Activated T-cell treated with anti-CD3 and anti-CD28 coated beads, Interleukin-2, amount 50 U/mL, for 72 hours (primary cell): ENCODE data around the gene SIAH1. TPM values are rescaled to one million over a fixed set of nuclear protein-coding genes. Genes with fewer than 3 reads are reported as not detected.
"Not testable (repeated sequence)": the region's sequence is repeated elsewhere in the genome, so short reads cannot be mapped to it uniquely, and the experiment has no call there.

Source experiments
- ATAC-seq, 2 donors: fragments of 150-1000 bp; cut with Tn5 transposase; replicated peaks in 1 of 2; 2 replicates each; pipeline ENCODE4 v1.10.0; 2021; ENCODE audit warnings: moderate library complexity in 2 of 2, mild to moderate bottlenecking in 1 of 2
- DNase-seq, 2 donors: peaks; one replicate each; pipeline ENCODE4 v3.0.0; 2021 to 2022; ENCODE audit warnings: mixed read lengths in 1 of 2
- H3K27ac Mint-ChIP-seq: one replicate; pipeline ENCODE4 v1.8.0; 2022; ENCODE audit warnings: mild to moderate bottlenecking, moderate library complexity, mixed read lengths
- H3K27me3 Mint-ChIP-seq: one replicate; pipeline ENCODE4 v1.8.0; 2022; ENCODE audit warnings: low read depth, mixed read lengths
- H3K36me3 Mint-ChIP-seq, 2 donors: one replicate each; pipeline ENCODE4 v1.8.0; 2022; ENCODE audit warnings: mixed read lengths in 2 of 2, mild to moderate bottlenecking in 1 of 2; ENCODE audit not compliant: insufficient read depth in 2 of 2
- H3K4me1 Mint-ChIP-seq: one replicate; pipeline ENCODE4 v1.8.0; 2022; ENCODE audit warnings: low read depth, mixed read lengths
- H3K4me3 Mint-ChIP-seq, 2 donors: one replicate each; pipeline ENCODE4 v1.8.0; 2022; ENCODE audit warnings: mild to moderate bottlenecking in 2 of 2, mixed read lengths in 2 of 2, moderate library complexity in 2 of 2
- H3K9me3 Mint-ChIP-seq, 2 donors: one replicate each; pipeline ENCODE4 v1.8.0; 2022; ENCODE audit warnings: mixed read lengths in 2 of 2
- total RNA-seq, 2 donors: library from RNA; stranded (reverse); gene quantifications; one replicate each; pipeline ENCODE4 v1.2.3, GENCODE V29; 2022

Gene SIAH1
- total RNA-seq, 2 donors from 2014 or later: 28.2 to 30.4 TPM

DNA sequence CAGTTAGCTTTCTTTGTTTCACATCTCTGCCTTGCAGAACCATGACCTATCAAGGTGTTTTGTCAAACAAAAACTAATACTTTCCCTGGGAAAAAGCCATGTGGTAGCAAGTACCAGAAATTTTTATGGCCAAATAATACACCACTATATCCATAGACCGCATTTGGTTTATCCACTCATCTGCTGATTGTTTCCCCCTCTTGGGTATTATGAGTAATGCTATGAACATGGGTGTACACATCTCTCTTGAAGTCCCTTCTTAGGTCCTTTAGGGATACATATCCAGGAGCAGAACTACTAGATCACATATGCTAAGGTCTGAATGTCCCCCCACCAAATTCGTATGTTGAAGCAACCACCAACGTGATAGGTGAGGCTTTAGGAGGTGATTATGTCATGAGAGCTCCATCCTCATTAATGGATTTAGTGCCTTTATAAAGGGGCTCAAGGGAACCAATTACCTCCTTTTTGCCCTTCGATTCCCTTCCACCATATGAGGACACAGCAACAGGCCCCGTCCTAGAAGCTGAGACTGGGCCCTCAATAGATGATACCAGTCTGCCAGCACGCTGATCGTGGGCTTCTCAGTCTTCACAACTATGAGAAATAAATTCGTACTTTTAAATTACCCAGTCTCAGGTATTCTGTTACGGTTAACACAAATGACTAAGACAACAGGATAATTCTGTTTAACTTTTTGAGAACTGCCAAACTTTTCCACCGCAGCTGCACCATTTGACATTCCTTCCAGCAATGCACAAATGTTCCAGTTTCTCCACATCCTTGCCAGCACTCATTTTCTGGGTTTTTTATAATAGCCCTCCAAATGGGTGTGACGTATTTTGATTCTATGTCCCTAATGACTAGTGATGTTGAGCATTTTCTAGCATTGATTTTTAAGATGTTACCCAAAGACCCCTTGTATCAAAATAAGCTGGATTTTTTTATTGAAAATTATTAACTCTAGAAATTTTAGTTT is 30.0 kb downstream of the SIAH1 start:
- H3K36me3 Mint-ChIP-seq: peaks cover 8 to 22% of the 10 kb centered on the region in 2 donors
- H3K27me3 Mint-ChIP-seq: no peaks in the 10 kb centered on the region
- H3K27ac Mint-ChIP-seq: peak overlapping the region; percentile 23

DNA sequence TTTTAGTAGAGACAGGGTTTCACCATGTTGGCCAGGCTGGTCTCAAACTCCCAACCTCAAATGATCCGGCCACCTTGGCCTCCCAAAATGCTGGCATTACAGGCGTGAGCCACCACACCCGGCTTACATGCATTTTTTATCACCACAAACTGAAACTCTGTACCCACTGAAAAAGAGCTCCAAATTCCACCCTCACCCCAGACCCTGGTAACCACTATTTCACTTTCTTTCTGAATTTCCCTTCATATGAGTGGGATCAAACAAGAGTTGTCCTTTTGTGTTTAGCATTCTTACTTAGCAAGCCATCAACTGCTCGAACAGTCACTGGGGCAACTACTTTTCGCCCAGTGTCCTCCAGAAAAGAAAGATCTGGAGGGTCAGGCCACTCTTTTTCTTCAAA is 30.8 kb downstream of the SIAH1 start:
- H3K27ac Mint-ChIP-seq, H3K4me3 Mint-ChIP-seq, H3K9me3 Mint-ChIP-seq, H3K27me3 Mint-ChIP-seq: not testable (repeated sequence)
- H3K4me1 Mint-ChIP-seq: peaks cover 23% of the 10 kb centered on the region
- DNase-seq: peak in 1 of 2 donors; percentile 28
- peaks cover 8 to 22% of the 10 kb centered on the region in 2 donors for H3K36me3 Mint-ChIP-seq
- peak; percentile 27 to 61 for ATAC-seq

More for the DNA sequence above, 30.0 kb downstream of the SIAH1 start:
- ATAC-seq (no peak), DNase-seq (no peak)
- Mint-ChIP-seq H3K9me3 (no peaks in the 10 kb centered on the region), H3K4me3 (no peak overlapping the region), H3K4me1 (peaks cover 23% of the 10 kb centered on the region)

DNA sequence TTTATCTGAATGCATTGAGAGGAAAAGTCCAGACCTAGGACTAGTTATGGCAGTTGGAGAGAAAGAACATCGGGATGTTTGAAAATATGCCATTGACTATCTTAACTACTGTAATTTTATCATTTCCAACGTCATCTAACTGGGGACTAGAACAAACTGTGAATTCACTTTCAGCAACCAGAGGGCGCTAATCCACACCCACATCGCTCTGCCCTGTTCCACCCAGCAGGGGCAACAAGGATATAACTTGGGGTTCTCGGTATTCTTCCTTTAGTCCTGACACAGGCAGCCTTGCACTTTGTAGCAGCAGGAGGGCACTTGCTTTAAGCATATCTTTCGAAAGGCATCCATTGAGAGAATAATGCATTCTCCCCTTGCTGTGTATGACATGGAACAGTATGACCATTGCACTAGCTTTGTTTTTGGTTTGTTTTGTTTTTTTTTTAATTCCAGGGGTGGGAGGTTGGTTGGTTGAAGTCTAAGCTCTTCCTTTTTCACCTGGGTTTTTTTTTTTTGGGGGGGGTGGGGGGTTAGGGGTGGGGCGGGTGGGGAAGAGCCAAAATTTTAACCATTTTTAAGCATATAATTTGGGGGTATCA is 31.5 kb downstream of the SIAH1 start:
- no peak overlapping the region for H3K4me3 Mint-ChIP-seq
- DNase-seq: peak; percentile 63 to 64

DNA sequence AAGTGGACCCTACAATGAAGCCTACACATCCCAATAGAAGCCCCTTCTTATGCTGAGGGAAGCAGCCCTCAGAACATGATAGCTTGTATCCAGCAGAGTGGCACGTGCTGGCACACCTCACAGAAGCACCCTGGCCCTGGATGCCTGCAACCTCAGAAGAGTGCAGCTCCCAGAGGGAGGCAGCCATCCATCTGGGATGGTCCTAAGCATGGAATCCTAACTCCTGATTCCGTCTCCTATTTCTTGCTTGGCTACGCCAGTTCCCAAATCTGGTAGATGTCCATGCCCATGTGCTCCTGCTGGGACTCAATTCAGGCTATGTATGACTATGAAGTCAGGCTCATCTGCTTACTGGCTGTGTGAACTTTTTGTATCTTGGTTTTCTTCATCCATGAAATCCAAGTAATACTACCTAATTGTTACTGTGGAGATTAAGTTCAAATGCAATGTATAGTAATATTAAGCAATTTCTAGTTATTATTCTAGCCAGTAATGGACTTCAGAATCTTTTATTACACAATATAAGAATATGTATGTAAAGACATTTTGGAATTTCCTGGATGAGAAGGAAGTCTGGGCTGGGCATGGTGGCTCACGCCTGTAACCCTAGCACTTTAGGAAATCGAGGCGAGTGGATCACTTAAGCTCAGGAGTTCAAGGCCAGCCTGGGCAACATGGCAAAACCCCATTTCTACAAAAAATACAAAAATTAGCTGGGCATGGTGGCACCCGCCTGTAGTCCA is 32.4 kb downstream of the SIAH1 start:
- Mint-ChIP-seq H3K27me3 (no peaks in the 10 kb centered on the region), H3K4me1 (peaks cover 23% of the 10 kb centered on the region), H3K27ac (no peak overlapping the region), H3K4me3 (no peak overlapping the region), H3K36me3 (peaks cover 8 to 25% of the 10 kb centered on the region in 2 donors), H3K9me3 (no peaks in the 10 kb centered on the region)
- ATAC-seq (no peak), DNase-seq (no peak)

More for the DNA sequence above, 31.5 kb downstream of the SIAH1 start:
- Mint-ChIP-seq H3K4me1 (peaks cover 23% of the 10 kb centered on the region), H3K9me3 (no peaks in the 10 kb centered on the region), H3K27me3 (no peaks in the 10 kb centered on the region), H3K27ac (peak overlapping the region; percentile 58), H3K36me3 (peaks cover 8 to 23% of the 10 kb centered on the region in 2 donors)
- ATAC-seq: peak; percentile 69 to 74

DNA sequence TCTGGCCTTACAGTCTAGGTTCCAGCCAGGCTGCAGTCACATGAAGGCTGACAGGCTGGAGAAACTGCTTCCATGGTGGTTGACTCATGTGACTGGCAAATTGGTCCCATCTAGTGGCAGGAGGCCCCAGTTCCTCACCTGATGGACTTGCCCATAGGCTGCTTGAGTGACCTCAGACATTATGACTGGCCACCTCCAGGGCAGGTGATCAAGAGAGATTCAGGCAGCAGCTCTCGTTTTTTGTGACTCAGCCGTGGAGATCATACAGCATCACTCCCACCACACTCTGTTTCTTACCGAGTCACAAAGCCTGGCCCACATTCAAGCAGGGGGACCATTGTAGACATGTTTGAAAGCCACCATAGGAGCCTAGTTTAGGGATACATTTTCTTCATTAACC is 34.5 kb downstream of the SIAH1 start:
- Mint-ChIP-seq H3K27me3 (no peaks in the 10 kb centered on the region), H3K27ac (peak overlapping the region; percentile 58), H3K36me3 (peaks cover 8 to 27% of the 10 kb centered on the region in 2 donors), H3K9me3 (no peaks in the 10 kb centered on the region), H3K4me1 (peaks cover 23% of the 10 kb centered on the region), H3K4me3 (no peak overlapping the region)
- ATAC-seq: peak; percentile 69 to 81
- peak; percentile 40 to 44 for DNase-seq

DNA sequence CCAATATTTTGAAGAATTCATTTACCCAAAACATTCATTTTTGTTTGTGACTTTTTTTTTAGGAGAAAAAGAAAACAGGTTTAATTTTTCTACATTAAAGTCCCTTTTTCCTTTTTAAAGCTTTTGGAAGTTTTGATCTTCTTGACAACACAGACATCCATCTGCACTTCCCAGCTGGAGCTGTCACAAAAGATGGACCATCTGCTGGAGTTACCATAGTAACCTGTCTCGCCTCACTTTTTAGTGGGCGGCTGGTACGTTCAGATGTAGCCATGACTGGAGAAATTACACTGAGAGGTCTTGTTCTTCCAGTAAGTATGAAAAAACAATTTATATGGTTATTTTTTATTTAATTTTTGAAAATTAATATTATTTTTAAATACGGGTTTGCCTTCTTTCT is 37.2 kb downstream of the SIAH1 start:
- Mint-ChIP-seq H3K27me3 (no peaks in the 10 kb centered on the region), H3K4me1 (peaks cover under 1% of the 10 kb centered on the region), H3K9me3 (no peaks in the 10 kb centered on the region), H3K27ac (no peak overlapping the region), H3K36me3 (peaks cover 1 to 15% of the 10 kb centered on the region in 2 donors), H3K4me3 (no peak overlapping the region)
- ATAC-seq: no peak
- DNase-seq: no peak

DNA sequence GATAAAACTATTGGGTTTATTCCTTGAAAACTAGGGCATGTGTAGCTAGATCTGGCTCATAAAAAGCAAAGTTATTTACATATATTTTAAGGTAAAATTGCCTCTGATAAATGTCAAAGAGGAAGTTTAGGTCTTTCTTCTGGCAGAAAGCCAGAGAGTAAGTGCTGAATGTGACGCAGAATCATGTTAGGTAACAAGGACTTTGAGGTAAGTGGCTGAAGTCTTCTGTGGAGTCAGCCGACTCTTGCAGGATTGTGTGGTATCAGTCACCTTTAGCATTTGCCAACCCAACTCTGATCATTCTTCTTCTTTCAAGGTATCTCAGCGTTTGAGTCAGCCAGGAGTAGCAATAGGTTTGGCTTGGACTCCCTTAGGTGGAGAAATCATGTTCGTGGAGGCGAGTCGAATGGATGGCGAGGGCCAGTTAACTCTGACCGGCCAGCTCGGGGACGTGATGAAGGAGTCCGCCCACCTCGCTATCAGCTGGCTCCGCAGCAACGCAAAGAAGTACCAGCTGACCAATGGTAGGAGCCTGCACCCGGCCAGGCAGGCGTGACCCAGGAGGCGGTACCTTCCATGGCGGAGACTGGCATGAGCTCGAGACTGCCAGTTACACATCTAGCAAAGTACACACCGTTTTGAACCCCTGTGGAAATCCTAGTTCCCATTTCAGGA is 37.9 kb downstream of the SIAH1 start:
- peak in 1 of 2 donors; percentile 33 for ATAC-seq
- no peaks in the 10 kb centered on the region for H3K4me1 Mint-ChIP-seq
- no peaks in the 10 kb centered on the region for H3K9me3 Mint-ChIP-seq
- no peak for DNase-seq
- H3K27me3 Mint-ChIP-seq: no peaks in the 10 kb centered on the region
- H3K27ac Mint-ChIP-seq: no peak overlapping the region
- no peak overlapping the region for H3K4me3 Mint-ChIP-seq
- H3K36me3 Mint-ChIP-seq: peaks cover 1 to 16% of the 10 kb centered on the region in 2 donors

DNA sequence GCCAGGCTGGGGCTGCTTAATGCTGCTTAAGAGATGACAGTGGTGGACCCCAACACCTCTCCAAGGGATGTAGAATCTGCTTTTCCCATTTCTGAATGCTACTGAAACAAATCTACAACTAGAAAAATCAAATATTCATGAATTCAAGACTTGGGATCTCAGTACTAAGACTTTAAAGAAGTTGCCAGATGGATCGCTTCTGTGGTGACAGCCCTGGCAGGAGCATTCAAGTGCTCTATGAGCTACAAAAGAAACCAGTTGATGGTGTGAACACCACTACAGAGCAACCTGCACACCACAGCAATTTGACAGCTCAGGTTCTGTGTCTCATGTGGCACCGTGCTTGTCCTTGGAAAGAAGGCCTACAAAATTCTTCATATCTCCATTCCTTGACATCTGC is 42.6 kb downstream of the SIAH1 start:
- ATAC-seq: no peak
- Mint-ChIP-seq H3K36me3 (peaks cover 5 to 9% of the 10 kb centered on the region in 2 donors), H3K27me3 (no peaks in the 10 kb centered on the region), H3K4me1 (peaks cover 16% of the 10 kb centered on the region), H3K9me3 (no peaks in the 10 kb centered on the region), H3K27ac (no peak overlapping the region), H3K4me3 (no peak overlapping the region)
- no peak for DNase-seq

DNA sequence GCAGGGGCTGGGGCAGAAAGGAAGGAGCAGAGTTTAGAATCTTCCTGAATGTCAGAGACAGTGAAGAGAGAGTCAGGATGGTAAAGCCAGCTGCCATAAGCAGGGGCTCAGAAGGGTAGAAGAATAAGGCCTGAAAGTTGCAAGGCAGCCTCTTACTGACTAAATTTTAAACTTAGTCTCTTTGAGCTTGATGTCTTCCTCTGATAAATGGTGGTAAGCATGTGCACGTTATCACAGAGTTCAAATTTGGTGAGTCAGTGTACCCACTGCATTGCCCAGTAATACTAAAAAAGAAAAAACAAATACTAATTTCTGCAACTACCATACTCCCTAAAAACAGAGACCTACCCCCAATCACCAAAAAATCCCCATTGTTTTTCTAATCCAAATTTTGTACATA is 45.2 kb downstream of the SIAH1 start:
- Mint-ChIP-seq H3K36me3 (peaks cover 6 to 7% of the 10 kb centered on the region in 2 donors), H3K4me3 (peak overlapping the region in 1 of 2 donors; percentile 14), H3K27ac (peak overlapping the region; percentile 88), H3K27me3 (no peaks in the 10 kb centered on the region), H3K9me3 (no peaks in the 10 kb centered on the region), H3K4me1 (peaks cover 16% of the 10 kb centered on the region)
- DNase-seq: no peak
- peak; percentile 63 to 73 for ATAC-seq

DNA sequence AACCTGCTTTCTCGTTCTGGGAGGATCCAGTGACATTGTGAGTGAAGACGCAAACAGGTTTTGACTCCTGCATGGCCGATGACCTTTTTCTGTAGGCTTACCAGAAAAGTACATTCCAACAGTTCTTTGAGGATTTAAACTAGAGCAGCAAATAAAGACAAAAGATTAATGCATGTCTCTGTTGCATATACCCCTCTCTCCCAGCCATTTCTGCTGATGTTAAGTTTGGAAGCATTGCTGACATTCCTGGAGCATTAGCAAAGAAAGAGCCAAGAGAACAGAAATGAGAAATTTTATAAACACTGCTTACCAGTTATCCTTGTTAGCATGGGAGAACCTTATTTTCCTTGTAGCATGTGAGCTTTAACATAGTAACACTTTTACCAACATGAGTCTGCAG is 49.3 kb downstream of the SIAH1 start:
- Mint-ChIP-seq H3K36me3 (peaks cover 6 to 7% of the 10 kb centered on the region in 2 donors), H3K4me3 (no peak overlapping the region), H3K27ac (no peak overlapping the region)

DNA sequence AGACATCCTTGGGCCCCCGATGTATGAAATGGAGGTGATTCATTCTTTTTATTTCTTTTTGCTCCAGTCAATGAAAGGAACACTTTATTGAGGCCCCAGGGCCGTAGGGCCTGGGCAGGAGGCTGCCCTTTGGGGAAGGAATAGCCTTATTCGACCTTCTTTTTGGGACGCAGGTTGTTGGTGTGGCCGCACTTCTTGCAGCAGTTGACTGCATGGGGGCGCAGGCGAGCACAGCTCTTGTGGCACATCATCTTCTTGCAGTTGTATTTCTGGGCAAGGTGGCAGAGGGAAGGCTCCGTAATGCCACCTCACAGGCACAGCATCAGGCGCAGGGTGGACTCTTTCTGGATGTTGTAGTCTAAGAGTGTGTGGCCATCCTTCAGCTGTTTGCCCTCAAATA is 50.9 kb downstream of the SIAH1 start:
- ATAC-seq (no peak), DNase-seq (no peak)
- H3K36me3 Mint-ChIP-seq: peaks cover 3 to 7% of the 10 kb centered on the region in 2 donors
- H3K27ac Mint-ChIP-seq: no peak overlapping the region
- H3K27me3 Mint-ChIP-seq: no peaks in the 10 kb centered on the region
- peaks cover 13% of the 10 kb centered on the region for H3K4me1 Mint-ChIP-seq
- H3K4me3 Mint-ChIP-seq: no peak overlapping the region
- no peaks in the 10 kb centered on the region for H3K9me3 Mint-ChIP-seq

More for the DNA sequence above, 49.3 kb downstream of the SIAH1 start:
- H3K27me3 Mint-ChIP-seq: no peaks in the 10 kb centered on the region
- DNase-seq (no peak), ATAC-seq (no peak)
- H3K9me3 Mint-ChIP-seq: no peaks in the 10 kb centered on the region
- peaks cover 16% of the 10 kb centered on the region for H3K4me1 Mint-ChIP-seq

DNA sequence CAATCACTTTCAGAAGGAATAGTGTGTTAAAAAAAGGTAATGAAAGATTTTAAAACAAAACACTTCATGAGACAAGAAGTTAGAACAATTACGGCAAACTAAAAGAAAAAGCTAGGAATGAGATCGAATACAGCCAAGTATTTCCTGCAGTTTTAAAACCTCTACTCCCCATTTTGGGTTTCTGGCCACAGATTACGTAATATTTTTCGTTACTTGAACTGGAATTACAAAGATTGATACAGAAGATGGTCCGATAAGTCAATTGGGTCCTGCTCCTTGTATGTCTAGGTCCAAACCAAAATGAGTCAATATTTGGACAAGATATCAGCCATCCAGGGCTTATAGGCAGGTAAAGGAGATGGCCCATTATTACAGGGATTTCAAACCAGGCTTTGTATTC is 52.2 kb downstream of the SIAH1 start:
- no peak for ATAC-seq
- Mint-ChIP-seq H3K27ac (no peak overlapping the region), H3K9me3 (no peaks in the 10 kb centered on the region), H3K4me1 (peaks cover 8% of the 10 kb centered on the region), H3K36me3 (peaks cover 1 to 6% of the 10 kb centered on the region in 2 donors), H3K4me3 (no peak overlapping the region), H3K27me3 (no peaks in the 10 kb centered on the region)
- no peak for DNase-seq
